Aorta (tissue), 5 donors: ENCODE measurements around the gene CYP39A1. TPM values are rescaled to one million over a fixed set of nuclear protein-coding genes. Genes with fewer than 3 reads are reported as not detected.

Source experiments
- ATAC-seq: fragments of 200-7000 bp; cut with Tn5 transposase; one replicate; pipeline ENCODE4 v1.9.1; 2022; ENCODE audit warnings: moderate library complexity; ENCODE audit not compliant: low FRiP score
- DNase-seq, 2 donors: peaks; one replicate each; pipeline ENCODE4 v3.0.0-alpha.2; 2020
- H3K27ac ChIP-seq, 2 donors: one replicate each; pipeline ENCODE4 v1.5.1; 2013; ENCODE audit warnings: low read length in 2 of 2, mild to moderate bottlenecking in 2 of 2, moderate library complexity in 2 of 2, control low read depth in 1 of 2, inconsistent platforms in 1 of 2, low read depth in 1 of 2
- H3K27me3 ChIP-seq, 2 donors: one replicate each; pipeline ENCODE4 v1.6.1; 2013; ENCODE audit warnings: control low read depth in 1 of 2, low read length in 1 of 2, mild to moderate bottlenecking in 1 of 2, moderate library complexity in 1 of 2; ENCODE audit not compliant: insufficient read depth in 2 of 2, control insufficient read depth in 1 of 2
- H3K36me3 ChIP-seq, 2 donors: one replicate each; pipeline ENCODE4 v1.6.1; 2013; ENCODE audit warnings: control low read depth in 1 of 2, low read length in 1 of 2, mild to moderate bottlenecking in 1 of 2; ENCODE audit not compliant: insufficient read depth in 2 of 2, control insufficient read depth in 1 of 2
- H3K4me1 ChIP-seq, 2 donors: one replicate each; pipeline ENCODE4 v1.6.1; 2013; ENCODE audit warnings: low read length in 2 of 2, control low read depth in 1 of 2, mild to moderate bottlenecking in 1 of 2, moderate library complexity in 1 of 2; ENCODE audit not compliant: insufficient read depth in 2 of 2, control insufficient read depth in 1 of 2
- H3K4me3 ChIP-seq, 2 donors: one replicate each; pipeline ENCODE4 v1.5.1; 2013; ENCODE audit warnings: low read length in 2 of 2, control low read depth in 1 of 2, mild to moderate bottlenecking in 1 of 2
- H3K9me3 ChIP-seq: one replicate; pipeline ENCODE4 v1.6.1; 2013; ENCODE audit warnings: mild to moderate bottlenecking, low read length; ENCODE audit not compliant: control insufficient read depth
- WGBS, 2 donors: extraction: QIAGEN DNeasy Blood & Tissue Kit; methylation state at CpG; one replicate each; pipeline ENCODE4 v1.1.7; 2013; 5-methylcytosine and 5-hydroxymethylcytosine counted together
- intact Hi-C, 2 donors: fragments of 100-400 bp; cut with DNase I; formaldehyde crosslinking; loops; one replicate each; pipeline versions ENCODE4 v1.14.2 to v1.15.0; 2022
- polyA plus RNA-seq, 2 donors: library from polyadenylated mRNA; stranded (reverse); fragments of 200-250 nt; gene quantifications; one replicate each; pipeline ENCODE4 v1.2.3, GENCODE V29; 2013
- total RNA-seq, 2 donors: library from RNA; stranded (reverse); fragmentation: NEBNext Ultra II Directional; extraction: Animal tissue kit (Norgen Biotek cat#: 25700); gene quantifications; one replicate each; pipeline ENCODE4 v1.2.1, GENCODE V29; 2021
- donor health status: healthy with polysubstance abuse.
- donor health status: Bipolar disorder and iron deficiency.
- donor health status: DM: no; HTN: no; CAD: no.
- donor health status: DM: no; HTN: no; CAD: no.
- donor health status: DM: yes; HTN: yes; CAD: no.

Gene CYP39A1
- total and polyA plus RNA-seq, 4 donors = 0.63 to 5.1 (median 3.1) TPM

DNA sequence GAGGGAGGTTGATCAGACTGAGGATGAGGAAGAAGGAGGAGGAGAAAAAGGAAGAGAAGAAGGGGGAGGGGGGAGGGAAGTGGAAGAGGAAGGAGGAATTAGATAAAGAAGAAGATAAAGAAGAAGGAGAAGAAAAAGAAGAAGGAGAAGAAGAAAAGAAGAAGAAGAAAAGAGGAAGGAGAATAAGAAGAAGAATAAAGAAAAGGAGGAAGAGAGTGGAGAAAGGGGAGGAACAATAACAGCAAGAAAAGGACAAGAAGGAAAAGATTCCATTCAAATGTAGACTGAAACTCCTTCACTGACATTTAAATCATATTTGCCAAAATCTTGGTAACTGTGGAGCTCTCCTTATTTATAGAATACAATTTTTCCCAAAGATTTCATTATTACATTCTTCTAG is 127.0 kb downstream of the CYP39A1 start:
- H3K36me3 ChIP-seq = no peaks in the 10 kb centered on the region
- H3K4me1 ChIP-seq = peaks cover 2 to 9% of the 10 kb centered on the region in 2 donors
- ATAC-seq (no peak), DNase-seq (no peak)
- H3K27me3 ChIP-seq = no peaks in the 10 kb centered on the region
- intact Hi-C loops = loop anchor here in 1 of 2 donors (10.0 kb wide), 2 partner anchors 59 to 99 kb away; no protein-coding TSS in a partner anchor
- H3K9me3 ChIP-seq = no peaks in the 10 kb centered on the region
- H3K4me3 ChIP-seq = no peak overlapping the region
- no peak overlapping the region for H3K27ac ChIP-seq

DNA sequence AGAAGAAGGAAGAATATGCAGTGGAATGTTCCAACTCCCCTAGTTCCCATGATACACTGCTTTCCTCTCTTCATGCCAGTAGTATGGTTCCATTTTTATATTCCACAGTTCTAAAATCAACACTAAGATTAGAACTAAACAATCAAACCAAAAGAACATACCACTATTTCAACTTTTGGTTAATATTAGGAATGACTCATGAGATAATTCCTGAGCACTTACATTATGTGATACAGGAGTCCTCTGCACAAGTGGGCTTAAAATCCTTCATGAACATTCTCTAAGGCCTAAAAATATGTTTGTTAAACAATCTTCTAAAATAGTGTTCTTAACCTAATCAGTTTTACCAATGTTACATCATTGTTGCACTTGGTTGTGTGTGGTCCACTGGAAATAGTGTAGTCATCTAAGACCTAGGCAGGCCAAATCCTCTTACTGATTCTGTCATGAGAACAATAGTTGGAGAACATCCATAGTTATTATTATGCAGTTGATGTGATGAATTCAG is 131.1 kb downstream of the CYP39A1 start:
- intact Hi-C loops = loop anchor here (5.0 to 10.0 kb wide), 5 partner anchors 63 to 103 kb away; no protein-coding TSS in a partner anchor
- no peaks in the 10 kb centered on the region for H3K36me3 ChIP-seq
- H3K9me3 ChIP-seq = no peaks in the 10 kb centered on the region
- DNase-seq = no peak
- H3K4me3 ChIP-seq = no peak overlapping the region
- H3K27me3 ChIP-seq = no peaks in the 10 kb centered on the region
- H3K27ac ChIP-seq = peak overlapping the region in 1 of 2 donors; percentile 93
- peak; percentile 84 for ATAC-seq
- peaks cover 0 to 11% of the 10 kb centered on the region in 2 donors for H3K4me1 ChIP-seq

DNA sequence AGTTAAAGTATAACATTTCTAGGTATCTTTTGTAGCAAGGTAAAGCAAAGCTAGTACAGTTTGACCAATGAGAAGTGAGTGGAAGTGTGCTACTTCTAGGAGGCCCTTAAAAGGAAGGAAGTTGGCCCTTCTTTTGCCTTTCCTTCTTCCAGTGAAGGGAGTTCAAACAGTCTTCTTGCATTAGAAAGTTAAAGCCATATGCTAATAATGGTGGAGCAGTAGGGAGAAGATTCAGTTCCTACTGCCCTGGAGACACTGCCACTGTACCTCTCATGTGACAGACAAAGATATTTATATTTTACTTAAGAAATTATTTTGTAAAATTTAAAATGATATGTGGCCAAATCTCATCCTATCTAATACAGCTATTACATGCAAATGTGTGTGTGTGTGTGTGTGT is 135.4 kb downstream of the CYP39A1 start:
- Histone ChIP-seq H3K4me1 (peaks cover 2 to 11% of the 10 kb centered on the region in 2 donors), H3K27me3 (no peaks in the 10 kb centered on the region), H3K4me3 (no peak overlapping the region), H3K27ac (no peak overlapping the region), H3K36me3 (no peaks in the 10 kb centered on the region), H3K9me3 (no peaks in the 10 kb centered on the region)
- intact Hi-C loops = no loop called here
- no peak for ATAC-seq
- DNase-seq = no peak

DNA sequence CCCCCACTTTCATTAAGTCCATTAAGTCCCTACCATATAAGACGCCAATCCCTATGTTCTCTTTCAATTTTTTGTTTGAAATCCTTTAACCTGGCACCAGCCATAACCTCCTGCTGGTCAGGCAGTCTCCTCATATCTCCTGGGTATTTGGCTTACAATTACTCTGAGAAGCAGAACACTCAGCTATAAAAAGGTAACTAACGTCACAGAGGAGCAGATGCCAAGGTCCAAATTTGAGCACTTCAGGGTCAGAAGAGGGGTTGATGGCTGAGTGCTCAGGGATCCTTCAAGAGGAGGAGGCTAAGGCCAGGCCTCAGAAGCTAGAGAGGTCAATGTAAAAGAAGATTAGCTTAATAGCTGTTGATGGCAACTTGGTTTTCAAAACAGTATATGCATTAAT is 139.1 kb downstream of the CYP39A1 start:
- Histone ChIP-seq H3K27me3 (no peaks in the 10 kb centered on the region), H3K9me3 (no peaks in the 10 kb centered on the region), H3K27ac (peak overlapping the region; percentile 60 to 73), H3K4me3 (no peak overlapping the region), H3K4me1 (peaks cover 8 to 12% of the 10 kb centered on the region in 2 donors), H3K36me3 (no peaks in the 10 kb centered on the region)
- intact Hi-C loops = no loop called here
- WGBS, 2 donors = 14 to 16% methylated on average over 2 of the region's 2 CpGs
- ATAC-seq (peak; percentile 39), DNase-seq (no peak)

DNA sequence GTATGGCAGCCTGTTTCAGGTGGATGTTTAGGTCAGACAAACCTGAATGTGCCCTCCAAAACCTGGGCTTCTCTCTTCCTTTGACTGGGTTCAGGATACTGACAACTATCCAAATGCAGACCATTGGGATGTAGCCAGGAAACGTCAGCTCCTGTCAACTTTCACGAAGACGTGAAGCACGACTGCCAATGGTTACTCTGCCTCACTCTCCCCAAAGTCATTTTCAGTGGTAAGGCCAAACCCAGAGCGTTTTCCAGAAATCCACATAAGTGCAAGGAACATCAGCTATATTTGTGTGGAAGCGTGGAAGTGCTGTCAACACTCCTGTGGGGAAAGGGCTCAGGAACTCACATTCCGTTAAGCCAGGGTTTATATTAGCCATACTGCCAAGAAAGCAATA is 141.3 kb downstream of the CYP39A1 start:
- Histone ChIP-seq H3K4me3 (no peak overlapping the region), H3K27me3 (no peaks in the 10 kb centered on the region), H3K9me3 (no peaks in the 10 kb centered on the region), H3K4me1 (peaks cover 8 to 12% of the 10 kb centered on the region in 2 donors), H3K27ac (peak overlapping the region; percentile 68 to 98), H3K36me3 (no peaks in the 10 kb centered on the region)
- DNase-seq = no peak
- intact Hi-C loops = no loop called here
- ATAC-seq = no peak
- WGBS, 2 donors = 10 to 12% methylated on average over 7 of the region's 7 CpGs

DNA sequence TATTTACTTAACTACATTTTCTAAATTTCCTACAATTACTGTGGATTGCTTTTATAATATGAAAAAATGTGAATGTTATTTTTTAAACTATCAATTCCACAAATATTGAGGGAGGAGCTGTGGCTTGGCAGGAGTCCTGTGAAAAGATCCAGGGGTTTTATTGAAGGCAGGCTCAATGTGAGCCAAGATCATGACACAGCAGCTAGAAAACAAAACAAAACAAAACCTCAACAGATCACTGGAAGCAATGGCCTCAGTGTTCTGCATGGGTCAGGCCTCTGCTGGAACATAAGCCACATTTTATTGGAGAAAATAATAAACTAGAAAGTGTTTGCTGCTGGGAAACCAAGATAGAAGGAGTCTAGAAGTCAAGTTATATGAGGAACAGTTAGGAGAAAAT is 142.0 kb downstream of the CYP39A1 start:
- Histone ChIP-seq H3K27me3 (no peaks in the 10 kb centered on the region), H3K27ac (peak overlapping the region in 1 of 2 donors; percentile 68), H3K36me3 (no peaks in the 10 kb centered on the region), H3K4me1 (peaks cover 8 to 12% of the 10 kb centered on the region in 2 donors), H3K9me3 (no peaks in the 10 kb centered on the region), H3K4me3 (no peak overlapping the region)
- ATAC-seq = peak; percentile 70
- peak; percentile 48 to 69 for DNase-seq
- intact Hi-C loops = no loop called here

DNA sequence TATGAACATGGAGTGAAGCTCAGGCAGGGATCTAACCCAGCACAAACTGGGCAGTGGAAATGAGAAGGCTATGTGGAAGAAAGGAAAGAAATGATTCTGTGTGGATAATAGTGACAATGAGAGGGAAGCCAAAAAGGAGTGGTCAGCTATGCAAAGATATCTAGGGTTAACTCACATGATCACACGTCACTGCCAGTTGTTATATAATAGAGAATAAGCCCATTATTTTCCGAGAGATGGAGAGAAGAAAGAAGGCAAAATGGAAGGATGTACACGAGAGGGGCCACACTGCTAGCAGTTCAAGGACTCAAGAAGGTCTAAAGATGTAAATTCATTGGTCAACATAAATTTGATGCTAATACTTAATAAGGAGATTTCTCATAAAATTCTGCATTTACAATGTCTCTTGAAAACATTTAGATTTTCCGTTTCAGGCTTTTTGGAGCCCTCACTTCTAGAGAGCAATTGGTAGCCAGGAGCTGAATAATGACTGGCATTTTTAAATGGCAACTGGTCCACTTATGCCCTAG is 142.6 kb downstream of the CYP39A1 start:
- intact Hi-C loops = no loop called here
- Histone ChIP-seq H3K36me3 (no peaks in the 10 kb centered on the region), H3K4me1 (peaks cover 8 to 12% of the 10 kb centered on the region in 2 donors)

DNA sequence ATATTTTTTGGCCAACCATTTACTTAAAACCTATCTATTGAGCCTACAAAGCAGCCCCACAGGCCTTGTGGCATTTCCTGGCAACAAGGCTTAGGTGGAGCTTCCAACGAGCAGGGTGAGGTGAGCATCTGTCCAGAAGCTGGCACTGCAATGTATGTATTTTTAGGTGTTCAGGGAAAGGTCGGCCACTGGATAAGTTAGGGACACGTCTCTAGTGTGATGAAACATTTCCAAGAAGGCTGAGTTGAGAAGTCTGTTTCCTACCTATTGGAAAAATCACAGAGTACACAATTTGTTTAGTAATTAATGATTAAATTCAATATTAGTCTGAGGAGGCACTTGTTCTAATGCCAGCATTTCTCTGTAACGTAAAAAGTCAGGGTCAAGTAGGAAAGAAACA is 143.6 kb downstream of the CYP39A1 start:
- Histone ChIP-seq H3K36me3 (no peaks in the 10 kb centered on the region), H3K27me3 (no peaks in the 10 kb centered on the region), H3K4me1 (peaks cover 8 to 12% of the 10 kb centered on the region in 2 donors), H3K4me3 (no peak overlapping the region), H3K9me3 (no peaks in the 10 kb centered on the region), H3K27ac (peak overlapping the region; percentile 76 to 93)
- no peak for ATAC-seq
- DNase-seq = peak in 1 of 2 donors; percentile 49
- intact Hi-C loops = no loop called here
- WGBS, 2 donors = 16 to 20% methylated on average over 4 of the region's 4 CpGs

More for the DNA sequence above, 142.6 kb downstream of the CYP39A1 start:
- DNase-seq (no peak), ATAC-seq (no peak)
- Histone ChIP-seq H3K27me3 (no peaks in the 10 kb centered on the region), H3K9me3 (no peaks in the 10 kb centered on the region), H3K4me3 (no peak overlapping the region), H3K27ac (peak overlapping the region in 1 of 2 donors; percentile 88)
- WGBS, 2 donors = 44 to 49% methylated on average over 4 of the region's 4 CpGs

DNA sequence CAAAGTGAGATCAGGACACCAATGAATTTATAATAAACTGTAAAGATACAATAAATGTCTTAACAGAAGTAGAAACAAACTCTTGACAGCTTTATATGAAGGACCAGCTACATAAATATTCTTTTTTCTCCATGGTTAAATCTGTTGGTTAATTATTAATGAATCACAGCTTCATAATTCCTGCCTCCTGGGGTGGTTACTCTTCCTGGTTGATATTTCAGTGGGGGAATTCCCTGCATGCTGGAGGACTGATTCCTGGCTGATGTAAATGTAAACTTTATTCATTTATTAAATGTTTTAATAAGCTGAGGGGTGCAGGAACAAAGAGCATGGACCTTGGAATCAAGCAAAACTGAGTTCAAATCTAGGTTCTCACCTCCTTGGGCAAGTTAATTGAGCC is 145.2 kb downstream of the CYP39A1 start:
- H3K4me3 ChIP-seq = no peak overlapping the region
- H3K9me3 ChIP-seq = no peaks in the 10 kb centered on the region
- H3K27ac ChIP-seq = no peak overlapping the region
- ATAC-seq (no peak), DNase-seq (no peak)
- peaks cover 11 to 12% of the 10 kb centered on the region in 2 donors for H3K4me1 ChIP-seq
- no peaks in the 10 kb centered on the region for H3K27me3 ChIP-seq
- H3K36me3 ChIP-seq = no peaks in the 10 kb centered on the region
- intact Hi-C loops = no loop called here
